Measurements from ENCODE around the gene ABT1.

Gene ABT1

DNA sequence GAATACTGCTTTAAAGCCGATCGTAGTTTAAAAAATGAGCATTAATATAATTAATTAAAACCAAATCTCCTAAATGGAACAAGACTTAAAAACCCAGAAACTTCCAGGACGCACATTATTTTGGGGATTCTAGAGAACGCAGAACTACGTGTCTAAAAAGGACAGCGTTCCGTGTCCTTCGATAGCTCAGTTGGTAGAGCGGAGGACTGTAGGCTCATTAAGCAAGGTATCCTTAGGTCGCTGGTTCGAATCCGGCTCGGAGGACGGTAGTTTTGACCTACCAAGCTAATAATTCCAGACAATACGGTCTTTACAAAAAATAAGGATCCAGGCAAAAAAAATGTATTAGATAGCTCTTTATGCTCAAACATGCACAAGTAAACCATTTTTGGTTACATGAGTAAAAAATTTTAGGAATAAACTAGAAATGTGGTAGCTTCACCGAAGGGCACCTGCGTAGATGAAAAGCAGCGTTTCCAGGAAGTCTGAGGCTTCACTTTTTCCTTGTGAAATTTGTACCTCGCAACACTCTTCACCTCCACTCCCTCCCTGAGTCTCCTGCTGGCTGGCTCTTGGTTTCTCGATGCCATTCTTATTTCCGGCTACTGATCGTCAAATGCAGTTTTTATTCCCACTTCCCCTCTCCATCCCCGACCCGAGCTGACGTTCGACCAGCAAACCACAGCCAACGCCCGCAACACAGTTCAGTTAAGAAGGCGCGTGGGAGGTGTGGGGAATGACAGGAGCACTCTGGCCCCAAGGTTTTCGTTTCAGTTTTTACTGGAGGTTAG is 19.6 kb upstream of the ABT1 start:
- H3K4me3 ChIP-seq (ENCODE audit: low read length), result peak overlapping the region; percentile 60
- DNase-seq (ENCODE audit: low read depth), result peak; percentile 71
- TF ChIP-seq, protein P1, sequence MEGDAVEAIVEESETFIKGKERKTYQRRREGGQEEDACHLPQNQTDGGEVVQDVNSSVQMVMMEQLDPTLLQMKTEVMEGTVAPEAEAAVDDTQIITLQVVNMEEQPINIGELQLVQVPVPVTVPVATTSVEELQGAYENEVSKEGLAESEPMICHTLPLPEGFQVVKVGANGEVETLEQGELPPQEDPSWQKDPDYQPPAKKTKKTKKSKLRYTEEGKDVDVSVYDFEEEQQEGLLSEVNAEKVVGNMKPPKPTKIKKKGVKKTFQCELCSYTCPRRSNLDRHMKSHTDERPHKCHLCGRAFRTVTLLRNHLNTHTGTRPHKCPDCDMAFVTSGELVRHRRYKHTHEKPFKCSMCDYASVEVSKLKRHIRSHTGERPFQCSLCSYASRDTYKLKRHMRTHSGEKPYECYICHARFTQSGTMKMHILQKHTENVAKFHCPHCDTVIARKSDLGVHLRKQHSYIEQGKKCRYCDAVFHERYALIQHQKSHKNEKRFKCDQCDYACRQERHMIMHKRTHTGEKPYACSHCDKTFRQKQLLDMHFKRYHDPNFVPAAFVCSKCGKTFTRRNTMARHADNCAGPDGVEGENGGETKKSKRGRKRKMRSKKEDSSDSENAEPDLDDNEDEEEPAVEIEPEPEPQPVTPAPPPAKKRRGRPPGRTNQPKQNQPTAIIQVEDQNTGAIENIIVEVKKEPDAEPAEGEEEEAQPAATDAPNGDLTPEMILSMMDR (conservative IDR thresholded peaks at IDR 0.05; ENCODE audit: low read length), result no peak

DNA sequence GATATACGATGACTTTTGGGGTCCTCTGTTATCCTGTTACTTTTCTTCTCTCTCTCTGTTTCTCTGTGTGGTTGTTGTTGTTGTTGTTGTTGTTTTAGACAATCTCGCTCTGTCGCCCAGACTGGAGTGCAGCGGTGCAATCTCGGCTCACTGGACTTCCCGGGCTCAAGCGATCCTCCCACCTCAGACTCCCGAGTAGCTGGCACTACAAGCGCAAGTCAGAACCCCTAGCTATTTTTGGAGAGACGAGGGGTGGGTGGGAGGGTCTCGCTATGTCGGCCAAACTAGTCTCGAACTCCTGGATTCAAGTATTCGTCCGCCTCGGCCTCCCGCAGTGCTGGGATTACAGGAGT is 19.1 kb upstream of the ABT1 start:
- TF ChIP-seq, protein P1 (conservative IDR thresholded peaks at IDR 0.05; ENCODE audit: low read length), result no peak
- DNase-seq (ENCODE audit: low read depth), result no peak
- H3K4me3 ChIP-seq (ENCODE audit: low read length), result peak overlapping the region; percentile 60

DNA sequence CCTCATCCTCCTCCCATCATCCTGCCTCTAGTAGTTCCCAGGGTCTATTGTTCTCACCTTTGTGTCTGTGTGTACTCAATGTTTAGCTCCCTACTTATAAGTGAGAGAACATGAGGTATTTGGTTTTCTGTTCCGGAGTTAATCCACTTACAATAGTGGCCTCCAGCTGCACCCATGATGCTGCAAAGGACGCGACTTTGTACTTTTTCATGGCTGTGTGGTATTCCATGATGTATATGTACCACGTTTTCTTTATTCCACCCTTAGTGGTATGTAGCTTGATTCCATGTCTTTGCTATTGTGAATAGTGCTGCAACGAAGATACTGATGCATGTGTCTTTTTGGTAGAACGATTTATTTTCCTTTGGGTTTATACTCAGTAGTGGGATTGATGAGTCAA is 18.5 kb upstream of the ABT1 start:
- TF ChIP-seq, protein P1 (conservative IDR thresholded peaks at IDR 0.05; ENCODE audit: low read length), result no peak
- no peak for DNase-seq (ENCODE audit: low read depth)
- H3K4me3 ChIP-seq (ENCODE audit: low read length), result no peak overlapping the region

DNA sequence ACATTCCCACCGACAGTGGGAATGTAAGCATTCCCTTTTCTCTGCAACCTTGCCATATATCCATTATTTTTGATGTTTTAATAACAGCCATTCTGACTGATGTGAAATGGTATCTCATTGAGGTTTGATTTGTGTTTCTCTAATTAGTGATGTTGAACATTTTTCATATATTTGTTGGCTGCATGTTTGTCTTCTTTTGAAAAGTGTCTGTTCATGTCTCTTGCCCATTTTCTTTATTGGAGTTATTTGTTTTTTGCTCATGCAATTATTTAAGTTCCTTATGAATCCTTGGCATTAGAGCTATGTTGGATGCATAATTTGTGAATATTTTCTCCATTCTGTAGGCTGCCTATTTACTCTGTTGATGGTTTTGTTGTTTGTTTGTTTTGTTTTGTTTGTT is 18.0 kb upstream of the ABT1 start:
- H3K4me3 ChIP-seq (ENCODE audit: low read length), result no peak overlapping the region
- DNase-seq (ENCODE audit: low read depth), result no peak
- TF ChIP-seq, protein P1 (conservative IDR thresholded peaks at IDR 0.05; ENCODE audit: low read length), result no peak

DNA sequence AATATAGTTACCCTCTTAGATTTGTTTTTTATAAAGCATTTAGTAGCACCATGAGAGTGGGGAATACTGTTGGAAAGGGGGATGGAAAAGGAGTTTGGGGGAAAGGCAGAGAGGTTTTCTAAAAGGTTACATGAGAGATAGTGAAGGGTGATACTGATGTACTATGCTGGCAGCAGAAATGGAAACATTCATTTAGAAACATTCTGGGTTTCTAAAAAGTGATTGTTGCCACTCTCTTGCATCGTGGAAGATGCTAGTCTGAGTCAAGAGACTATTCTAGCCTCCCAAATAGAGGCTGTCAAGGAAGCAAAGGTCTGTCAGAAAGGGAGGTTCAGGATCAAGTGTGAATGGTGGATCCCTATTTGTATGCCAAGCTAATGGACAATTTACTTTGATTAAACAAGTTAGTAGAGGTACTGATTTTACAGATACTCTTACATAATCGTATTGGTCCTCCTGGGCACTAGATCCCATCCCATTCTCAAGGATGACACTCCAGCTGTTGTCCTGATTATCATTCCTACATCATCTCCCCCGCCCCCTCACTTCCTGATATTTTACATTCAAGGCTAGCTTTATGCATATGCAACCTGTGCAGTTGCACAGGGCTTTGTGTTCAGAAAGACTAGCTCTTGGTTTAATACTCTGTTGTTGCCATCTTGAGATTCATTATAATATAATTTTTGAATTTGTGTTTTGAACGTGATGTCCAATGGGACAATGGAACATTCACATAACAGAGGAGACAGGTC is 15.4 kb upstream of the ABT1 start:
- DNase-seq (ENCODE audit: low read depth), result no peak
- H3K4me3 ChIP-seq (ENCODE audit: low read length), result no peak overlapping the region
- TF ChIP-seq, protein P1 (conservative IDR thresholded peaks at IDR 0.05; ENCODE audit: low read length), result no peak

DNA sequence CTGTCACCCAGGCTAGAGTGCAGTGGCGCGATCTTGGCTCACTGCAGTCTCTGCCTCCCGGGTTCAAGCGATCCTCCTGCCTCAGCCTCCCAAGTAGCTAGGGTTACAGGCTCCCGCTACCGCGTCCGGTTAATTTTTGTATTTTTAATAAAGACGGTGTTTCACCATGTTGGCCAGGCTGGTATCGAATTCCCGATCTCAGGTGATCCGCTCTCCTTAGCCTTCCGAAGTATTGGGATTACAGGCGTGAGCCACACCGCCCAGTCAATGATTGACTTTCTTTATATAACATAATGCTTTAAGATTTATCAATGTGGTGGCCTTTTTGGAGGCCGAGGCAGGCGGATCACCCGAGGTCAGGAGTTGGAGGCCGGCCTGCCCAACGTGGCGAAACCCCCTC is 7.8 kb upstream of the ABT1 start:
- H3K4me3 ChIP-seq (ENCODE audit: low read length), result no peak overlapping the region
- TF ChIP-seq, protein P1 (conservative IDR thresholded peaks at IDR 0.05; ENCODE audit: low read length), result no peak
- no peak for DNase-seq (ENCODE audit: low read depth)

DNA sequence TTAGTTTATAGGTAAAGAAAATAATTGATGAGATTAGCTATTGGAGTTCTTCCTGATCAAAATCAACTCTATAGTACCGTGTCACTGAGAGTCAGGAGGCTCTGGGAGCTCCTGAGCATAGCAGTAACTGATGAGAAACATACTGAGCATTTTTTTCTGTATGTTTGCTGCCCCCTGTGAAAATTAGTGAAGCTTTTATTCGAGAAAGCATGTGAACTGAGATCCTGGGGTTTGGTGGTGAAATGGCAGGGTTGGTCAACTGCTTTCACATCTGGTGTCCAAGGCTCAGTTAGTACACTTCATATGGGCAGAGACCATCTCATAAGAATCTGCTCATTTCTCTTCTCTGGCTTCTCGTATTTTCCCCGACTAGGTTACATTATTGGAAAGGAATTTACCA is 4.1 kb upstream of the ABT1 start:
- TF ChIP-seq, protein P1 (conservative IDR thresholded peaks at IDR 0.05; ENCODE audit: low read length), result 0 out of 2 replicates have a peak, but pooled peaks have one; percentile 10
- peak; percentile 39 for DNase-seq (ENCODE audit: low read depth)

More for the DNA sequence above, 4.1 kb upstream of the ABT1 start:
- no peak overlapping the region for H3K4me3 ChIP-seq (ENCODE audit: low read length)
